ENCODE data around the gene DOCK10.

- no peak for TF ChIP-seq CTCF (conservative IDR thresholded peaks at IDR 0.05; ENCODE audit: low read length)
- TF ChIP-seq EZH2phosphoT487 (IDR thresholded peaks at IDR 0.05; ENCODE audit: borderline replicate concordance, low read depth, low read length) = no peak
Observed at GRCh38 chr2:224764565-224765236, 277.6 kb downstream of the DOCK10 start.
